NCI-H2196 treated with DMSO at 0.1 percent for 48 hours (cell line): Measurements from ENCODE around the gene BMP10.

Source experiments
- DNase-seq: peaks from one replicate; lab custom pipeline; 2025; ENCODE audit not compliant: unreplicated experiment; lab: John Stamatoyannopoulos, UW

Gene BMP10, protein sequence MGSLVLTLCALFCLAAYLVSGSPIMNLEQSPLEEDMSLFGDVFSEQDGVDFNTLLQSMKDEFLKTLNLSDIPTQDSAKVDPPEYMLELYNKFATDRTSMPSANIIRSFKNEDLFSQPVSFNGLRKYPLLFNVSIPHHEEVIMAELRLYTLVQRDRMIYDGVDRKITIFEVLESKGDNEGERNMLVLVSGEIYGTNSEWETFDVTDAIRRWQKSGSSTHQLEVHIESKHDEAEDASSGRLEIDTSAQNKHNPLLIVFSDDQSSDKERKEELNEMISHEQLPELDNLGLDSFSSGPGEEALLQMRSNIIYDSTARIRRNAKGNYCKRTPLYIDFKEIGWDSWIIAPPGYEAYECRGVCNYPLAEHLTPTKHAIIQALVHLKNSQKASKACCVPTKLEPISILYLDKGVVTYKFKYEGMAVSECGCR

GRCh38 chr2:68871159-68871764, at the start of gene BMP10:
Gene BMP10 (minus strand): TSS chr2:68871397. CDS start chr2:68871358, 39 bp downstream.
- DNase-seq: no peak

DNA sequence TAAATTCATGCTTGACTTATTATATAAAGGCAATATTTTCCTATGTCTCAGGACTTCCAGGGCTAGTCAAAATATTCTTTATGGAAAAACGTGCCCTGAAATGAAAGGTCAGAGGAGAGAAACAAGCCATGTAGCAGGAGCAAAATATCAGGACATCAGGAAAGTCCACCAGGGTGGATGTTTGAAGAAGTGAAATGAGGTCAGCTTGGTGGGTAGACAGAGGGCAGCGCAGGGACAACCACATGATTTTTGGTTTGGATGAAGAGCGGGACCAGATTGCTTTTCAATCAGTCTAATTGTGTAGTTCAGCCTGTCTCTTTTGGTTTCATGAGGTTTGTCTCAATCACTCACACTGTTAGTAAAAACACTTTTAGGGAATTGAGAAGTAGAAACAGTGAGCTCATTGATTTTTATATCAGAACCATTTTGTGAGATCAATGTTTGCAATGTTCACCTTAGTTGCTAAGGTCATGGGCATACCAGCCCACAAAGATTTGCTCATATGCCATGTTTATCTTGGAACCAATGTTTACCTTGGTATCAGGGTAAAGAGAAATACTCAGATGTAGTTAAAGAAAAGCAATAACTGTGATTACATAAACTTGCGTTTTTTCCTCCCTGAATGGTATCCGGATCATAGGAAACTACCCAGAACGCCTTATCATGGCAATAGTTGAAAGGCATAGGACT, 49.4 kb upstream of the BMP10 start:
- no peak for DNase-seq

DNA sequence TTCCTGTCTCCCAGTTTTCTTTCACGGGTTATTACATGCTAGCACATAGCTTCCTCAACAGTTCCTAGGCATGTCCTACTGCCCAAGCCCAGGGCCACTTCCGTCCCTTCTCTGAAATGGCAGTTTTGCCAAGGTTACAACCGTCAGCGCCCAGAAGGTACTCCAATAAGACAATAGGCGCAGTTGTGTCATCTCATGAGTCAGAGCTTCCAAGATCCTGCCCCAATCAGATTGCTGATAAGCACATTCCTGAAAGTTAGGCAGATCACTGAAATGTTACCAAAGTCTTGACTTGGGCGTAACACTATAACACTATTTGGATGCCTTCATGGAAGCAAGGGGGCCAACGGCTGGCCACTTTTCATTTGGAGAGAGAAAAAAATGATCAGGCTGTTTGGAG, 47.3 kb upstream of the BMP10 start:
- no peak for DNase-seq

GRCh38 chr2:68917034-68917718, 46.0 kb upstream of the BMP10 start:
- no peak for DNase-seq

DNA sequence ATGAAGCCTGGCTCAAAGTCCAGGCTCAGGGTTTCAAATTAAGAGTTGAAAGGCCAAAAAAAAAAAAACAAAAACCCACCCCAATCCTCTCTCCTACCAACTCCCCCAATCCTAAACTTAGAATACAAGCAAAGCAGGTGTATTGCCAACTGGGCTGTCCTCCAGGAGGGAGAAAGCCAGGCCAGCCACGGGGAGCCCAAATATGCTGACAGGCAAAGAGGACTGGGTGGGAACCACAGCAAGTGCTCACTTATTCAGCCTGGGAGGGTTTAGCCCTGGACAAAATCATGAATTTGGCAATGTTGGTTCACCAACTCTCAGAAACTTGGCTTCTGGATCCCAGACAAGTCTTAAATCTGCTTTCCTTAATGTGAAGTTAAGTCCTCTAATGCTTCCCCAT, 45.0 kb upstream of the BMP10 start:
- no peak for DNase-seq

- DNase-seq: no peak
Measured at GRCh38 chr2:68915393-68915792, 44.2 kb upstream of the BMP10 start.

DNA sequence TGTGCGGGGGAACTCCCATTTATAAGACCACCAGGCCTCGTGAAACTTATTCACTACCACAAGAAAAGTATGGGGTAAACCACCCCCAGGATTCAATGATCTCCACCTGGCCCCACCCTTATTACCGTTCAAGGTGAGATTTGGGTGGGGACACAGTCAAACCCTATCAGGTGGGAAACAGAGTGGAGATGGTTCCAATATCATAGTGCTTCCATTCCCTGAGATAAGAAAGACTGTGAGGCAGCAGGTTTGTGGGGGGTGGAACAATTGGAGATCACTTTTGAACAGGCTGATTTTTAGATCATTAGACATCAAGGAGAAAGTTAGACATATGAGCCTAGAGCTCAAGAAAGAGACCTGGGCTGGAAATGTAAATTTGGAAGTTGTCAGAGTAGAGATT, 42.2 kb upstream of the BMP10 start:
- no peak for DNase-seq

- no peak for DNase-seq
Measured at GRCh38 chr2:68912732-68913131, 41.5 kb upstream of the BMP10 start.

DNA sequence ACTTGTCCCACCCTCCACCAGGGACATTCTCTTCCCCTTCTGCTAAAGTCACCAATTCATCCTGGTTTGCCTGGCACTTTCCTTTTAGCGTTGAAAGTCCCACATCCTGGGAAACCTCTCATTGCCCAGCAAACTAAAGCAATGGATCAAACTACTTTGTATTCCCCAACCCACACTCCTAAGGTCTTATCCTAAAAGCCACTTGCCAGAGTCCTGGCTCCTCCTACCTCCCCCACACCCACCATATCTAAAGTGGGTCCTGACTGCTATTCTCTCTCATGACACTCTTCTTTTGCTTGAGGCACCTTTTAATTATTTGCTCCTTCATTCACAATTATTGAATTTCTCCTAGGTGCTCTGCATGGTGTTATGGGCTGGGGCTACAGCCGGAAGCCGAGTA, 40.9 kb upstream of the BMP10 start:
- no peak for DNase-seq

DNA sequence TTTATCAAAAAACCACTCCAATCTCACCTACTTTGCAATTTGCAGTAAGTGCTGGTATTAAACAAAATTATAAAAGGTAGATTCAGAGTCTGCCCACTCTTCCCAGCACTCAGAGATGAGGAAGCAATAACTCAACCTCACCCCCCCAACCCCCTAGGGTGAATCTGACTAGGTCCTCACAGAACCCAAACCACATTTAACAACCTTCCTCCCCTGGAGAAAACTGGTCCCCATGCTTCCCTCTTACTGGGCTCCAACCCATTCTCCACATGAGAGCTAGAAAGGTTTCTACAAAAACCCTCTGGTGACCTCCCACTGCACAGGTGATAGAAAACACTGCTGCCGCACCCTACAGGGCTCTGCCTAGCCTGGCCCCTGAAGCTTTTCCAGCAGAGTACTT, 40.5 kb upstream of the BMP10 start:
- no peak for DNase-seq

DNA sequence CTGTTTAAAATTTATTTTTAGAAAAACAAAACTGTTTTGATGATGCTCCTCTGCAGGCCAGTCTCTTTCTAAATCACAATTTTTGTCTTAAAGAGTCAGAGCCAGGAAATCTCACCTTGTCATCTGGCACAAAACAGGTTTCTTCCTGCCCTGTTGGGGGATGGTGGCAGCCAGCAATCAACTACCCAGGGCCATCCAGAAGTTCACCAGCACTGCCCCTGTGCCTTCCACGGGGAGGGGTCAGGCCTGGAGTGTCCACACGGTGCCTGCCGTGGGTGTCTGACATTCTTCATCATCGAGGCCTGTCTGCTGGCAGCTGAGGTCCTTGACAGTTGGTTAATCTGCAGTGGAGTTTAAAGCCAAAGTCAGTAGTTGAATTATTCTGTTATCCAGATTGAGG, 40.0 kb upstream of the BMP10 start:
- DNase-seq: no peak

DNA sequence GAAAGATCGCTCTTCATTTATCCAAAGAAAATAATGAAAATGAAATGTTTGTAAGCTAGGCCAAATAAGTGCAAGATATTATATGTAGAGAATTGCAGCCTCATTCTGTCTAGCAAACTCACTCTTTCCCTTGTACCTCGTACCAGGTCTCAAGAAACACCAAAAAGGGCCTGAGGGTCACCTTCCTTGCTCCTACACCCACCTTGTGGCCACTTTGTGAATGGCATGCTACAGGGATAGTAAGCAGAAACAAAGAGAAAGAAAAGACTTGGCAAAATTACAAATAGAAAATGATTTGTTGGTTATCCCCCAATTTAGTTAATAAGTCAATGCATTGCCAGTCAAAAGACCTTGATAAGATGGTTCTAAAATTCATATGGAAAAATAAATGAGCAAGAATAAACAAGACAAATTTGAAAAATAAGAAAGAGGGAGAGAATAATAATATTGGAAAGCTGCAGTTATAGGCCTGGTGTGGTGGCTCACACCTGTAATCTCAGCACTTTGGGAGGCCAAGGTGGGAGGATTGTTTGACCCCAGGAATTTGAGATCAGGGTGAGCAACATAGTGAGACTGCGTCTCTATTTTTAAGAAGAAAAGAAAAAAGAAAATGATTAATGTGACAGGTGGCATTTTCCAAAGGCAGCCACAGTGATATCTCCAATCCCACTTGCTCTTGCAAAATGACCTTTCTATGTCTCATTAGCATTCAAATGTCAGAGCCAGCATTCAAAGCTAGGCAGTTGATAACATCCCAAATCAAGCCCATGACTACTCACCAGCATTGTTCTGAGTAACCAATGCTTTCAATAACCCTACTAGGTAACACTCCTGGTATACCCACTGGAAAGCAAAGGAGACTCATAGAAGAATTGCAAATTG, 38.8 kb upstream of the BMP10 start:
- DNase-seq: peak; percentile 4

DNA sequence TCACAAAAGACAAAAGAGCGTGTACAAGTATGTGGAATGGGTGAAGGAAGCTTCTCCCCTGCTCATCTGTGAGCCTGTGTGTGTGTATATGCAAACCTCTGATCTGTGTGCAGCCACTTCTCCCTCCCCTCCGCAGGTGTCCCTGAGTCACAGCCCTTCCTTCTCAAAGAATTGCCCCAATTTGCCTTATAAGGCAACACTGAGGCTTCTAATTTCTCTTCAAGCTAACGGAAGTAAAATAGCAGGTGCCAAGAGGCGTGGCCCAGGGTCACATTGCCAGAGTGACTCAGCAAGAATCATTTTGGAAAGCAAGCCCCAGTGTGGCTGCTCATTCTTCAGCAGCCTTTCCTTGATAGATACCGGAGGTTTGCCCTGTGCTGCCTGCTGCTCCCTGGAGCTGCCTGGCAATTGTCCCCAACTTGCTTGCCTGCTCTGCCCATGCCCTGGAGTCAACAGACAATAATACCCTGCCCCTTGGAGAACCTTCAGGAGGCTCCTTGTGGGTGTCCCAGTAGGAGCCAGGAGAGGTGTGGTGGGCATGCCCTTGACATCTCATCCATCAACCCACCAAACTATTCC, 37.3 kb upstream of the BMP10 start:
- peak; percentile 78 for DNase-seq

DNA sequence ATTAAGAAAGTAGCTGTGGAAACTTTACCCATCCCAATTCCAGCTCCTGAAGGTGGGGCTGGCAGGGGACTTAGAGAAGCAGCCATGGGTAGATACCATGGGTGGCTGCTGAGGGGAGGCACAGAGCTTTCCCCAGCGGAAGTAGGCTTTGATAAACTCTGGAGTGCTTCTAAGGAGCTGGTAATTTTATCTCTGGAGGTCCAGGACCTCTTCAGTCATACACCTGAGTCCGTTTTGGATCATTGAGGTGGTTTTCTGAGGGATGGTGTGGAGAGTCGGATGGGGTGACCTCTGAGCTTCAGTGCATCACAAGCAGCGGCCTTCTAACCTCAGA, 36.7 kb upstream of the BMP10 start:
- no peak for DNase-seq

DNA sequence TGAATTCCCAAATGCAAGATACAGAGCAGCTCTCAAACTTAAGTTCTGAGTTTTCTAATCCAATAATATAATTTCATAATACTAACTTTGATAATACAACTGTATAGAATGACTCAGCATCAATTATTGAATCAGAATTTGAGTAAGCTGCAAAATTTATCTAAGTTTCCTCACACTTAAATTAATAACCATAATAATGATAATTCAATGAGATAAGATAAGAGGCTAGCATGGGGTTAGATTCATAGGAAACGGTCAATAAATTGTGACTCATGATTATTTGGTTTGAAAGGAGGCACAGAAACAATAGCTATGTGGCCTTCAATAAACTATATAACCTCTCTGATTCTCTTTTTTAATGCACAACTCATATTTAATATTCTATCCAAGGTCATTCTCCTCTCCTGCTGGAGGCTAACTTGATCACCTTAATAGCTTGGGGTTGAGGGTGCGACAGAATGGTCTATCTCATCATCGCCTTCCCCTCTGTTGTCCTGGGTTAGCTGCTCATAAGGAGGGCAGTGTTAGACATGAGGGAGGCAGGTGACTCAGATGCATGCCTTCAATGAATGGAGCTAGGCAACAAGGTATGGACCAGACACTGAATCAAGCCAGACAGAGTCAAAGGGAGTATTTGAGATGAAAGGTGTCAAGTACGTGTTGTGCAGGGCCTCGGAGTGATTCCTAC, 36.2 kb upstream of the BMP10 start:
- no peak for DNase-seq

DNA sequence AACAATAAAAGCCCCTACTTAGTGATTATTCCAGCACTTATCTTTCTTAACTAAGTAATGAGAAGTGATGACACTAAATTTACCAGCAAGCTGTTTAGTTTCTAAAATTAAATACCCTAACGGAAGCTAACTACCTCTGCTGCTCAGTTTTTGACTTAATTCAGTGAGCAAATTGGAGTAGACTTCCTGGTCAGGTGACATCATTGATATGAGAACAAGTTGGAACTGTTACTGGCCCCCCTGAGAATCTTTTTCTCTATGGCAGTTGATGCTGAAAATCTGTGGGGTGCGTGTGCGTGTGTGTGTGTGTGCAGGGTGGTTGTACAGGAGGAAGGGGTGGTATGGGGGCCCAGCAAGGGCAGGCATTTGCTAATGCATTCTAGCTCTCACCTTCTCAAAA, 35.5 kb upstream of the BMP10 start:
- no peak for DNase-seq

GRCh38 chr2:68905116-68905515, 33.9 kb upstream of the BMP10 start:
- DNase-seq: no peak

DNA sequence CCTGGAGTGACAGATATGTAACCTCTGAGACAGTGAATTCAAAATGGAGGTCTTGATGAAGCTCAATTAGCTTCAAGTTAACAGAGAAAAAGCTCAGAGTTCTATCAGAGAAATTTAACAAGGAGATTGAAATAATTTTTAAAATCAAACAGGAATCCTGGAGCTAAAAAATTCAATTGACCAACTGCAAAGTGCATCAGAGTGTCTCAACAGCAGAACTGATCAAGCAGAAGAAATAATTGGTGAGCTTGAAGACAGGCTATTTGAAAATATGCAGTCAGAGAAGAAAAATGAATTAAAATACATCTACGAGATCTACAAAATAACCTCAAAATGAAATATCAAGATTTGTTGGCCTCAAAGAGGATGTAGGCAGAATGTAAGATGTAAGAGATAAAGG, 30.4 kb upstream of the BMP10 start:
- no peak for DNase-seq

- DNase-seq: no peak
Measured at GRCh38 chr2:68901199-68901514, 30.0 kb upstream of the BMP10 start.
